Erythroblast (primary cell): ENCODE data around the gene GIMAP8.

Experiments used
- GATA1 ChIP-seq: IDR thresholded peaks from 2 replicates; pipeline ENCODE4 v1.6.1; 2011; ENCODE audit warnings: low read depth, mild to moderate bottlenecking, control low read depth, low read length, moderate library complexity
- POLR2A ChIP-seq: IDR thresholded peaks from 2 replicates; pipeline ENCODE4 v1.6.1; 2011; ENCODE audit warnings: mild to moderate bottlenecking, low read length

DNA sequence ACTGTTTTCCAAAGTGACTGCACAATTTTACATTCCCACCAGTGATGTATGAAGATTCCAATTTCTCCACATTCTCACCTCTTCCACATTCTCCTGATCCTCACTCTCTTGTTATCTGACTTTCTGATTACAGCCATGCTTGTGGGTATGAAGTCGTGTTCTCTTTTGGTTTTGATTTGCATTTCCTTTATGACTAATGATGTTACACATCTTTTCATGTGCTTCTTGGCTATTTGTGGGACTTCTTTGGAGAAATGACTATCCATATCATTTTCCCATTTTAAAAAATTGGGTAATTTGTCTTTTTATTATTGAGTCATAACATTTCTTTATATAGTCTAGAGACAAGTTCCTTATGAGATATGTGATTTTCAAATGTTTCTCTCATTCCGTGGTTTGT is 10.5 kb upstream of the GIMAP8 start:
- TF ChIP-seq POLR2A (no peak), GATA1 (no peak)
